Astrocyte (in vitro differentiated cells and primary cell): ENCODE measurements around the gene TPRG1.

Source experiments
- EZH2 ChIP-seq: IDR thresholded peaks from 2 replicates; pipeline ENCODE4 v1.6.1; 2012; ENCODE audit warnings: mild to moderate bottlenecking, low read length, inconsistent platforms; ENCODE audit not compliant: insufficient read depth
- TF ChIP-seq, protein P1 (sequence below): IDR thresholded peaks from 2 replicates; pipeline ENCODE4 v1.5.1; 2011; ENCODE audit warnings: low read depth, mild to moderate bottlenecking, inconsistent platforms, low read length, moderate library complexity; ENCODE audit not compliant: insufficient read depth

DNA sequence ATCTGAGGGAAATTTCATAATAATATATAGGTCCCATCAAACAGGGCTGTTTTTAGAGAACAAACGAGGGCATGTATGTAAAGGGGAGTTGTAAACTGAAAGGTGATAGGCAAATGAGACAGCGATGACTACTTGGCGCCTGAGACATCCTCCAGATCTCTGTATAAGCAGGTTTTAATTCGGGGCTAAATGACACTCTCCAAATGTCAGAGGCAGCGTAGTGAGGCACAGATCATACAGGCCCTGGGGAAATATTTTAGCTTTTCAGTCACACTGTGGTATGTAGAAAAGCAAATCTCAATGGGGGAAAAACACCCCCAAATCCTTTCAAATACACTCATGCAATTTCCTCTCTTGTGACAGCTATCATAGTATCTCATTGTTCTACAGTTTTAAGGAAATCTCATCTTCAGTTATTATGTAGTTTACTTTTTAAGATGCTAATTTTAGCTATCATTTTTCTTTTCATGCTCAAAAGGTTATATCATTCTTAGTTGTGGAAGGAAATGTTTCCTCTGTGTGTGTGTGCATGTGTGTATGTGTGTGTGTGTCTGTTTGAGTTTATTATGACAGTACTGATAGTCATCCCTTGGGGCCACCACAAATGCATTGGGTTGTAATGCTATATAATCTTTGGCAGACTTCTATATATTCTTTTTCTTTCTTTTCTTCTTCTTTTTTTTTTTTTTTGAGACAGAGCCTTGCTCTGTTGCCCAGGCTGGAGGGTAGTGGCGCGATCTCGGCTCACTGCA is 1.1 kb downstream of the TPRG1 start:
- TF ChIP-seq, protein P1, sequence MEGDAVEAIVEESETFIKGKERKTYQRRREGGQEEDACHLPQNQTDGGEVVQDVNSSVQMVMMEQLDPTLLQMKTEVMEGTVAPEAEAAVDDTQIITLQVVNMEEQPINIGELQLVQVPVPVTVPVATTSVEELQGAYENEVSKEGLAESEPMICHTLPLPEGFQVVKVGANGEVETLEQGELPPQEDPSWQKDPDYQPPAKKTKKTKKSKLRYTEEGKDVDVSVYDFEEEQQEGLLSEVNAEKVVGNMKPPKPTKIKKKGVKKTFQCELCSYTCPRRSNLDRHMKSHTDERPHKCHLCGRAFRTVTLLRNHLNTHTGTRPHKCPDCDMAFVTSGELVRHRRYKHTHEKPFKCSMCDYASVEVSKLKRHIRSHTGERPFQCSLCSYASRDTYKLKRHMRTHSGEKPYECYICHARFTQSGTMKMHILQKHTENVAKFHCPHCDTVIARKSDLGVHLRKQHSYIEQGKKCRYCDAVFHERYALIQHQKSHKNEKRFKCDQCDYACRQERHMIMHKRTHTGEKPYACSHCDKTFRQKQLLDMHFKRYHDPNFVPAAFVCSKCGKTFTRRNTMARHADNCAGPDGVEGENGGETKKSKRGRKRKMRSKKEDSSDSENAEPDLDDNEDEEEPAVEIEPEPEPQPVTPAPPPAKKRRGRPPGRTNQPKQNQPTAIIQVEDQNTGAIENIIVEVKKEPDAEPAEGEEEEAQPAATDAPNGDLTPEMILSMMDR, result no peak
- TF ChIP-seq EZH2, result no peak
